Keratinocyte (primary cell): ENCODE measurements around the gene ZDHHC24.

Experiments
- EZH2 ChIP-seq: IDR thresholded peaks from one replicate; pipeline ENCODE4 v1.6.1; 2012; ENCODE audit warnings: inconsistent platforms, mild to moderate bottlenecking, low read length, moderate library complexity
- TF ChIP-seq, protein P1 (sequence below), 3 experiments: IDR thresholded peaks in 1 of 3; conservative IDR thresholded peaks in 1 of 3; optimal IDR thresholded peaks in 1 of 3; 2 replicates in 2 of 3; 3 replicates in 1 of 3; pipeline versions ENCODE3 to v1.5.1; 2011; ENCODE audit warnings: low read length in 3 of 3, mild to moderate bottlenecking in 3 of 3, moderate library complexity in 2 of 3, control low read depth in 1 of 3, inconsistent platforms in 1 of 3; ENCODE audit not compliant: insufficient read depth in 2 of 3; ENCODE audit errors: extremely low read depth in 1 of 3

DNA sequence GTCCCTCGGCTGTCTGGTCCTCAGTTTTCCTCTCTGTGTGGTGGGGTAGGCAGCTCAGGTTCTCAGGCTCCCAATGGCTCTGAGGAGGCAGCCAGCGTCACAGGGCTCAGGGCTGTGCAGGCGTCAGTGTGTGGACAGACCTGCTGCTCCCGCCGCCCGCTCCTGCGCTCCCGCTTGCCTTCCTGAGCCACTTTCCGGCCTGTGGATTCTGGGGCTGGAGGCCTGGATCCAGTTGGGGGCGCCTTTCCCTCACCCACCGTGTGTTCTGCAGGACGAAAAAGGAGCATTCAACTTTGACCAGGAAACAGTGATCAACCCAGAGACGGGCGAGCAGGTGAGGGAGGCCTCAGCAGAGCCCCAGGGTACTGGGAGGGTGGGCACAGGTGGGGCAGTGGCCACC, 50.9 kb downstream of the ZDHHC24 start:
- TF ChIP-seq EZH2: no peak
- TF ChIP-seq, protein P1, sequence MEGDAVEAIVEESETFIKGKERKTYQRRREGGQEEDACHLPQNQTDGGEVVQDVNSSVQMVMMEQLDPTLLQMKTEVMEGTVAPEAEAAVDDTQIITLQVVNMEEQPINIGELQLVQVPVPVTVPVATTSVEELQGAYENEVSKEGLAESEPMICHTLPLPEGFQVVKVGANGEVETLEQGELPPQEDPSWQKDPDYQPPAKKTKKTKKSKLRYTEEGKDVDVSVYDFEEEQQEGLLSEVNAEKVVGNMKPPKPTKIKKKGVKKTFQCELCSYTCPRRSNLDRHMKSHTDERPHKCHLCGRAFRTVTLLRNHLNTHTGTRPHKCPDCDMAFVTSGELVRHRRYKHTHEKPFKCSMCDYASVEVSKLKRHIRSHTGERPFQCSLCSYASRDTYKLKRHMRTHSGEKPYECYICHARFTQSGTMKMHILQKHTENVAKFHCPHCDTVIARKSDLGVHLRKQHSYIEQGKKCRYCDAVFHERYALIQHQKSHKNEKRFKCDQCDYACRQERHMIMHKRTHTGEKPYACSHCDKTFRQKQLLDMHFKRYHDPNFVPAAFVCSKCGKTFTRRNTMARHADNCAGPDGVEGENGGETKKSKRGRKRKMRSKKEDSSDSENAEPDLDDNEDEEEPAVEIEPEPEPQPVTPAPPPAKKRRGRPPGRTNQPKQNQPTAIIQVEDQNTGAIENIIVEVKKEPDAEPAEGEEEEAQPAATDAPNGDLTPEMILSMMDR (optimal IDR thresholded peaks at IDR 0.05 in 1 of 3, IDR thresholded peaks at IDR 0.05 in 1 of 3, conservative IDR thresholded peaks at IDR 0.05 in 1 of 3; ENCODE audit: extremely low read depth in 1 of 3, insufficient read depth in 2 of 3, low read length in 3 of 3): no peak
